Stimulated activated naive CD4-positive, alpha-beta T cell treated with Interleukin-2 at 50 U/mL for 16 hours (primary cell): ENCODE data around the gene SLC5A10.
"Not testable (repeated sequence)": the region's sequence is repeated elsewhere in the genome, so short reads cannot be mapped to it uniquely, and the experiment has no call there.

ENCODE experiments used
- DNase-seq: peaks from one replicate; lab custom pipeline; 2025; lab: John Stamatoyannopoulos, UW

Gene SLC5A10

DNA sequence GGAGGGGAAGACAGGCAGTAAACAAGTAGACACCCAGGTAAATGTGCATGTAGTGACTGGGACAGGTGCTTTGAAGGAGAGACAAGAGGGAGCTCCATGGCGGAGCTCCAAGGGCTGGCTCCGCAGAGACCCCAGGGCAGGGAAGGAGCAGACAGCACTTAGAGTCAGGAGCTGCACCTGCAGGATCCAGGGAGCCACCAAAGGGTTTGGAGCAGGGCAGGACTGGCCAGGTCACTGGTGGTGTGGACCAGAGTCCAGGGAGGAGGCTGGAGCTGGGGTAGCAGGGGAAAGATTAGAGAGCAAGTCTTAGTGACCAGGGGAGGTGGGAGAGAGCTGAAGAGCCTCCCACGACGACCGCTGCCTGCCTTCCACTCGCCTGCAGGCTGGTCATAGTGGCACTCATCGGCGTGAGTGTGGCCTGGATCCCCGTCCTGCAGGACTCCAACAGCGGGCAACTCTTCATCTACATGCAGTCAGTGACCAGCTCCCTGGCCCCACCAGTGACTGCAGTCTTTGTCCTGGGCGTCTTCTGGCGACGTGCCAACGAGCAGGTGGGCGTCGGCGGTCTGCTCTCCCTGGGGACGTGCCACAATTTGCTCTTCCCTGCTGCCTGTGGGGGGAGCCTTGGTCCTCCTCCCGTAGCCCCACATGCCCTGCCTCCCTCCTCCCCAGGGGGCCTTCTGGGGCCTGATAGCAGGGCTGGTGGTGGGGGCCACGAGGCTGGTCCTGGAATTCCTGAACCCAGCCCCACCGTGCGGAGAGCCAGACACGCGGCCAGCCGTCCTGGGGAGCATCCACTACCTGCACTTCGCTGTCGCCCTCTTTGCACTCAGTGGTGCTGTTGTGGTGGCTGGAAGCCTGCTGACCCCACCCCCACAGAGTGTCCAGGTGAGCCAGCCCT, 67.3 kb downstream of the SLC5A10 start:
- no peak for DNase-seq

DNA sequence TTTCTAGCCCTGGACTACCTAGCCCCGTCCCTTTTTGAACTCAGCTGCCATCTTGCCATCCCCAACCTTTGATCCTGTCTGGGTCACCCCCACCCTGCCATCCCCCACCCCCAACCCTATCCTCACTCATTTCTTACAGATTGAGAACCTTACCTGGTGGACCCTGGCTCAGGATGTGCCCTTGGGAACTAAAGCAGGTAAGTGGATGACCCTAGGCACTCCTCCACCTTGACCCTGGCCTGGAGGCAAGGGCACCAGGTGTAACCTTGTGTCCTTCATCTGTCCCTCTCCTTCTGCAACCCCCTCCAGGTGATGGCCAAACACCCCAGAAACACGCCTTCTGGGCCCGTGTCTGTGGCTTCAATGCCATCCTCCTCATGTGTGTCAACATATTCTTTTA, 68.1 kb downstream of the SLC5A10 start:
- no peak for DNase-seq

DNA sequence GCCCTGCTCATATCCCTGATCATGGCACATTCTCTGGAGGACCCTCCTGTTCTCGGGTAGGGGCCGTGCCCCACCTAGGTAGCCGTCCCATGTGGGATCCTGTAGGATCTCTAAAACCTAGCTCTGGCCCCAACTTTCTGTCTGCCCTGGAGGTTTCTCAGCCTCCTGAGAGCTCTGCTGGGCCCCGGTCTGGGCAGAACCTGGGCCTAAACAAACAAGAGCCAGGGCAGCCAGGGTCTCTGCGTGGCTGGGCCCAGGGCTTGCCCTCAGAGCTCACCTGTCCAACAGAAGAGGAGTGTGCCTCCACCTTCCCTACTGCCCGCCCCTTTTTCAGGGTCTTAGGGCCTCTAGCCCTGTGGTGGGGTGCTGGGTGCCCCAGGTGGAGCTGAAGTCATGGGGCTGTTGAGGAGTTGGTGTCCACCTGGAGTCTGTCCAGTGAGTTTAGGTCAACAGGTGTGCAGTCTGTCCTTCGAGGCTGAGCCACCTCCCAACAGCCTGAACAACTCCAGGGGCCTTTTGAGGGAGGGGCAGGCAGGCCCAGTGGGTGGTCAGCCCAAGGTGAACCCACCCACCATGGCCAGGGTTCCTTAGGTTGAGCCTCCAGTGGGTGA, 69.2 kb downstream of the SLC5A10 start:
- DNase-seq = not testable (repeated sequence)

DNA sequence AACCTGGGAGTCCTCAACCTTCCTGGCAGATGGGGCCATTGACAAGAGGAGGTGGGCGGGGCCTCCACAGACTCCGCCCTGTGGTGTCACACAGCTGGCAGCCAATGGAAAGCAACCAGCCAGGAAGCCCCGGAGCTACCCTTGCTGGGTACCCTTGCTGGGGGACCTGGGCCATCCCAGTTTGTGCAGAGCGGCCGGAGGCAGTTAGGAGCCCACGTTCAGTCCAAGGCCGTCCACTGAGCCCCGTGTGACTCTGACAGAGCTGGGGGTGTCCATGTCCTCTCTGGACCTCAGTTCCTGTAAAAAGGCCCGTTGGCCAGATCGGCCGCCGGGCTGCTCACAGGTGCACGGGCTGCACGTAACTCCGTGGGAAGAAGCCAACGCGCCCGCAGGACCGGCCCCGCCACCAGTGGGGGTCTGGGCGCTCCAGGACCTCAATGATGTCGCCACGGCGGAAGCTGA, 69.7 kb downstream of the SLC5A10 start:
- peak; percentile 5 for DNase-seq

DNA sequence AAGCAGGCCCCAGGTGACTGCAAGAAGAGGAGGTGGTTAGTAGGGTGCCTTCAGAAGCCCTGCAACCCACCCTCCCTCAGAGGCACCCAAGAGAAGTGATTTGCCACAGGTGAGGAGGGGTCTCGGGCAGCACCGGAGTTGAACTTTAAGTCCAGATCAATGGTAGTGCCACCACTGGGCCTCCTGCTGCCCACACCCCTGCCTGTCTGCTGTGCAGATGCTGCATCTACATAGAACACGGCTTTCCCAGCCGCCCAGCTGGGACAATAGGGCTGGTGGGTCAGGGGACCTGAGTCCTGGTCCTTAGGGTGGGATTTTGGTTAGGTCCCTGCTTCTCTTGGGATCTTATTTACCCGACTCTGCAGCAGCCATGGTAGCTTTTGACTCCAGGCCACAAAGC, 70.2 kb downstream of the SLC5A10 start:
- DNase-seq = no peak

DNA sequence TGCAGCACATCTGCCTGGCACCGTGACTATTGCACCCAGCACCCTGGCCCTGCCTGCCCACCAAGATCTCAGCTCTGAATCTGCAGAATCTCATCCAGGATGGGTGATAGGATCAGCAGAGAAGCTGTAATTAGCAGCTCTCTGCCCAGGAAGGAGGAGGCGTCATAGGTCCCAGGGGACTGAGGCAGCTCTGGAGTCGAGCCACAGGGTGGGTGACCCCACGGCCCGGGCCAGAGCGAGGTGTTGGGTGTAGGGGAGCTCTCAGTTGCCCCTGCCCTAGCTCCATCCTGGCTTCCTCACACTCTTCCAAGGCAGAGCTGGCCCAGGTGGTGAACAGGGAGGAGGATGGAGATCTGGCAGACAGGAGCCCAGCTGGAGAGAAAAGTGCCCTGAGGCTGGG, 70.8 kb downstream of the SLC5A10 start:
- DNase-seq = no peak

DNA sequence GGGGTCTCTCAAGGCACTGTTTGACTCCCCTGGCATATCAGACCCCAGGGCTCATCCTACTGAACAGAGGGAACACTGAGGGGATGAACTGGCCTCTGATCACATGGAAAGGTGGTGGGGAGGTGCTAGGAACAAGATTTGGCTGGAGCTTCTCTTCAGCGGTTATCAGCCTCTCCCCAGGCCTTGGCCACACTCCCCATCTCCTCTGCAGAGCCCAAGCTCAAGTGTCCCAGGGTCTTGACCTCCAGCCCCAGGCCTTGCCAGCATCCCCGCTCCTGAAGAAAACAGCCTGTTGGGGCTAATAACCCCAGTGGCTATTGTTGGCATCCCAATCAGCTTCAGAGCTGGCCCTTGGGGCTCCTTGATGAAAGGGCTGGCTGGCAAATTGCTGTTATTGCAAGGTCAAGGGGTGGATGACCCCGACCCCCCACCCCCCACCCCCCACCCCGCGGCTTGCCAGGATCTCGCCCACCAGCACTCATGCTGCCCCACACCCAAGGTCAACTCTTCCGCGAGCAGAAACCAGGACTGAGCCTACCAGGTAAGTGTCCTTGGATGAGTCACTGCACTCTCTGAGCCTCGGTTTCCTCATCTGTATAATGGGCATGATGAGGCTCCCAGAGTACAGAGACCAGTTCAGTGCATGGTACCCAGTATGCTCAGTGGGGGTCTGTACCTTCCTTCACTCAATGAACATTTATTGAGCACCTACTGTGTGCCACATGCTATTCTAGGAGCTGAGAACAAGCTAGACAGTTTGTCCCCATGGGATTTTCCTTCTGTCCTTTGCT, 71.4 kb downstream of the SLC5A10 start:
- DNase-seq = no peak

DNA sequence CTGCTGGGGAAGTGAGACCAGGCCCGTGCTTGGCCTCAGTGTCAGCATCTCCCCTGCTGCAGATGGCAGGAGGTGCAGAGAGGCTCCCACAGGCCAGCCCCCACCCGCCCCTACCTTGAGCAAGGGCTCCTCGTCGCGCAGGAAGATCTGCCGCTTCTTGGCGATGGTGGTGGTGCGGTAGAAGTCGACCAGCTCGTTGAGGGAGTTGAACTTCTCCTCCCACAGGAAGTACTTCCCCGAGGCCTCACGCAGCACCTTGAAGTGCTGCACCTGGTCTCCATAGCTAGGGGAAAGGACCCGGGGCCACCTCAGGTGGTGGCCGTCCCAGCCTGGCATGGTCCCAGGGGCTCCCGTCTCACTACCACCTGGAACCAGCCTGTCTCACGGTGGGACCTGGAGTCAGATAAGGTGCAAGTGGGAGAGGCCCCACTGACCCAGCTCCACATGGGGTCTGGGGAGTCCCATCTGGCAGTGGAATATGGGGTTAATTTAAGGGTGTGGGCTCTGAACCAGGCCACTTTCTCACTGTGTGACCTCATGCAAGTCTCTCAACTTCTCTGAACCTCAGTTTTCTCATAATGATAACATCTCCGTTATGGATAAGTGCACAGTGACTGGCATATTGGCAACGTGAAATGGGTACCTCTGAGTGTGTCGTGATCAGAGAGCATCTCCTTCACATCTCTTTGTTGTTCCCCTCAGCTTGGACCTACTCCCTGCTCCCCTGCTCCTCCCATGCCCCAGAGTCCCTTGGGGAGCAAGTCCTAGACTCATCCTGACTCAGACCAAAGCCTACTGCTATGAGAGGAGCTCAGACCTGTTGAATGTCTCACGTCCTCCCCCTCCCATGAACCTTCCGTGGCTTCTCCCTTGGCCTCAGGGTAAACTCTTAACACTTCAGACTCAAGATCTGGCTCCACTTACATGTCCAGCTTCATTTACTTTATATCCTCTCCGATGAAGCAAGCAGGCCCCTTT, 72.4 kb downstream of the SLC5A10 start:
- no peak for DNase-seq

DNA sequence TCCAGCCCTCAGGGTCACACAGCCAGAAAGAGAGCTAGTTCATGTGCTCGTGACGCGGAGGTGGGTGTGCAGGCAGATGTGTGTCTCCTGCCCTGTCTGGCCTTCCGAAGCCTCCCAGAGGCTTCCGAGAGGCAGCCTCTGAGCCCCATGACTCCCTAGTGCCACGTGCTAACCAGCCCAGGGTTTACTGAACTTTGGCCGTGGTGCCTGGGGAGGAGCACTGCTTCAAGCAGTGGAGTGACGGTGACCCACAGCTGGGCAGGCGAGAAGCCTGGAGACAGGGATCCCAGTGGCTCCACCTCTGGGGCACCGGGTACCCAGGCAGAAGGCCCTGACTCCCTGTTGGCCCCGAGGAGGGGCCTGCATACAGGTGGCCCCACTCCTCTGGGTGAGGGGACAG, 76.7 kb downstream of the SLC5A10 start:
- DNase-seq = not testable (repeated sequence)

DNA sequence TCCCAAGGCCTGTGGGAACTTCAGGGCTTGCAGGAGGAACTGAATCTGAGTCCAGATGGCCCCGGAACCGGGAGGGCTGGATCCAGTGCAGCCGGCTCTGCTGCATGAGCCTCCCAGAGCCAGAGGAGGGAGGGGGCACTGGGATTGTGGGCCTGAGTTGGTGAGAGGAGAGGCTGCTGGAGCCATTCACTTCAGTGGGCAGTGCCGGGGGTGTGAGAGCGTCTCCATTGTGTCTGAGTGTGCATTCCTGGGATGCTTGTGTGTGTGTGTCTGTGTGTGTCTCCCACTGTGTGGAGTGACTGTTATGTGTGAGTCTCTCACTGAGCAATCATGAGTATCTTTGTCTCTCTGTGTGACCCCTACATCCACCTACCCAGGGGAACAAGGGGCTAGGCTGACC, 77.8 kb downstream of the SLC5A10 start:
- DNase-seq = not testable (repeated sequence)

DNA sequence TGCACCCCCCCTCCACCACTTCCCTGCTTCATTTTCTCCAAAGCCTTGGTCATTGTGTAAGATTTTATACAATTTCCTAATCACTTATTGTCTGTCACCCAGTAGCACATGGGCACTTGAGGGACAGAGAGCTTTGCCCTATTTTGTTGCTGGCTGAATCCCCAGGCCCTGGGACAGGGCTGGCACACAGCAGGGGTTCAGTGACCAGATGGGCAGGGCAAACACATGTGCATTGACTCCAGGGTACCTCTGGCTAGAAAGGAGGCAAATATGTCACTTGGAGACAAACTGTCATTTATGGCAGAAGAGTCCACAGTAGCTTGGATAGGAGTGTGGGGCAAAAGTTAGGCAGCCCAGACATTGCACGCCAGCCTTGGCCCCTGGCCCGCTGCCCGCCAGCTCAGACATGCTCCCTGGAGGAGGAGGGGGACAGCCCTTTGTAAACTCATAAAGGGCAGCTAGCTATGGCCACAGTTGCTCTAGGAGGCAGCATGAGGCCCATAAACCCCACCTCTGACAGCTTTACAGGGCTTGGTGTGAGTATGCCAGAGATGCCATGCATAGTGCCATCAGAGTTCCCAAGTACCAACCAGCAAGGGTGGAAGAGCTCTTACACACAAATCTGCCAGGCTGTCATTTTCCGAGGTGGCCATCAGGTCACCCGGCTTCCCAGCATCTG, 78.9 kb downstream of the SLC5A10 start:
- not testable (repeated sequence) for DNase-seq

DNA sequence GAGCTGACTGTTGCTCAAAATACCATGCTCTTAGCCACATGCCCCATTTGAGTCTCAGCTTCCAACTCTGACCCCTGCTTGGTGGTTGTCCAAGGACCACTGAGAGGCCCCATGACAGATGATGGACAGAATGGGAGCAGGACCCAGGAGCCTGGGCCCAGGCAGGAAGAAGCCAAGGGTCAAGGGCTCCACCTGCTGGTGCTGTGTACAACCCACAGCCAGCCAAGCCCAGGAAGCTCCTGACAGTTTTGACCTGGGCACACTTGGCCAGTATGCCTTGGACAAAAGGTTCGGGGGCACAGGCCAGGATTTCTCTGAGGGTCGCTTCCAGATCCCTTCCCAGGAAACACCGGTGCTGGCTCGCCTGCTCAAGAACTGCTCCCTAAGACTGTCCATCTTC, 79.8 kb downstream of the SLC5A10 start:
- DNase-seq = not testable (repeated sequence)

DNA sequence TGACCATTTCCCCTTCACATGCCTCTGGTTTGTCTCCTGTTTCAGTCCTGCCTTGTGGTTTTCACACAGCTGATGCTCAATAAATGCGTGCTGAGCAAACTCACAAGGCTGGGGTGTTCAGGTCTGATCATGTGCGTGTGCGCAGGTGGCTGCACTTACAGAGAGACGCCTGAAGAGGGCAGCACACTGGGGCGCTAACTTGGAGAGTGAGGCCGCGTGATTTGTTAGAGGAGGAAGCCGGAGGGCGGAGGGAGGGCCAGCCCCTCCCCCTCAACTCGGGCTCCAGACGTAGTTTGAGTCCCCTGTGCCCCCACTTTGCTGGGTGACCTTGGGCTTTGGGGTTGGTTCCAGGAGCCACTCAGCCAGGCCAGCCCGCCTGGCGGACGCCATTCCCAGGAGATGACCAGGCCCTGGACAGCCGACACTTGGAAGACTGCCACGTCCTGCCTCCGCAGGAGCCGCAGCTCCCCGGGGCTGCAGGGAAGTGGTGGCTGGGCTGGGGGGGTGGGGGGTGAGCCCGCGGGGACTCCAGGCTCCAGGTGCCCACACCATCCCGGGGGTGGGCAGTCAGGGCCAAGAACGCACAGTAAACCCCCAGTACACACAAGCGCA, 80.5 kb downstream of the SLC5A10 start:
- DNase-seq = not testable (repeated sequence)

DNA sequence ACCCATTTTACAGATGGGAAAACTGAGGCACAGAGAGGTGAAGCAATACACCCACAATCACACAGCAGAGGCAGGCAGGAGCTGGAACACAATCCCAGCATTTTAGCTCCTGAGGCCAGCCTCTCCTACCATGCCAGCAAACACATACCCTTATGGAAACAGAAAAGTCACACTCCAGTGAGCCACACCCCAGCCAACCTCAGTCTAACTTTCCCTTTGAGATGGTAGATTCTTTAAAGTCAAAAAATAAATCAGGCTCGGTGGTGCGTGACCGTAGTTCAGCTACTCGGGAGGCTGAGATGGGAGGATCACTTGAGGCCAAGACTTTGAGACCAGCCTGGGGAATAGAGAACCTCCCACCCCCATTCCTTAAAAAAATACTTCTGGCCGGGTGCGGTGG, 84.2 kb downstream of the SLC5A10 start:
- DNase-seq = not testable (repeated sequence)

DNA sequence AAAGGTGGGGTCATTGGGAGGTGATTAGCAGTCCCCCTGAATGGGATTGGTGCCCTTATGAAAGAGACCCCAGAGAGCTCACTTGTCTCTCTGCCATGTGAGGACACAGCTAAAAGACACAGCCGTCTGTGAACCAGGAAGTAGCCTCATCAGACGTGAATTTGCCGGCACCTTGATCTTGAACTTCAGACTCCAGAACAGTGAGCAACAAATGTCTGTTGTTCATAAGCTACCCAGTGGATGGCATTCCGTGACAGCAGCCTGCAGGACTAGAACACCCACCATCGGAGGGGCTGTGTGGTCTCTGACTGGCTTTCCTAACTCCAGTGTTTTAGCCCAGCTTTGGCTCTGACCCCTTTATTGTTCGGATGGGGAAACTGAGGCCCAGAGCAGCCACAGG, 85.6 kb downstream of the SLC5A10 start:
- not testable (repeated sequence) for DNase-seq

DNA sequence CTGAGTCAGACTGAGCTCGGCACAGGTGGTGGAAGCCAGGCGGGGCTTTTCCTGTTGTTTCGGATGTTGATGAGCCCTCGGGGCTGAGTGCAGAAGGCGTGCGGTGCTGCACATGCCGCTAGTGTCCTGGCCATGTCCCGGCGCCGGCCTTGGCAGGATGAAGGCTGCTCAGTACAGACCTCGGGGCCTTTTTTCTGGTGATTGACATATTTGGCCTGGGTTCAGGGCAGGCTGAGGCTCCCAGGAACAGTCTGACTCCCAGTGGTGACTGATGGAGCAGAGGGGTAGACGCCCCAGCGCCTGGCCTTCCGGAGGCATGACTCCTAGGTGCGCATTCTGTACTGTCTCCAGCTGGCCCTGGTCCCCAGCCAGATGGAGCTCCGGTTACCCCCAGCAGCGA, 86.0 kb downstream of the SLC5A10 start:
- DNase-seq = not testable (repeated sequence)

DNA sequence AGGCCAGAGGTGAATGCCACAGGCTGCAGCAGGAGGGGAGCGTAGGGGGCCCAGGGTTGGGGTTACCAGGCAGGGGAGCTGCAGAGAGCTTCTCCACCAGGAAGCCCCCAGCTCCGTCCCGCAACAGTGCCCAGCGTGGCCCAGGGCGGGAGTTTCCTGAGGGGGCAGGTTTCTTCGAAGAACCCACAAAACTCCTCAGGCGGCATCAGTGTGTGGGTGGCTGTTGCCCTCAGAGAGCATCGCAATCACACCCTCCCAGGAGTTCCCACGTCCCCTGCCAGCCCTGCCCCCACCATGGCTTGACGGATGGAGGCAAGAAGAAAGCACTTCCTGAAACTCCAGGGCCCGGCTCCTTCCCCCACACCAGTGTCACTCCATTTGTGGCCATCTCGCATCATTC, 86.8 kb downstream of the SLC5A10 start:
- not testable (repeated sequence) for DNase-seq

DNA sequence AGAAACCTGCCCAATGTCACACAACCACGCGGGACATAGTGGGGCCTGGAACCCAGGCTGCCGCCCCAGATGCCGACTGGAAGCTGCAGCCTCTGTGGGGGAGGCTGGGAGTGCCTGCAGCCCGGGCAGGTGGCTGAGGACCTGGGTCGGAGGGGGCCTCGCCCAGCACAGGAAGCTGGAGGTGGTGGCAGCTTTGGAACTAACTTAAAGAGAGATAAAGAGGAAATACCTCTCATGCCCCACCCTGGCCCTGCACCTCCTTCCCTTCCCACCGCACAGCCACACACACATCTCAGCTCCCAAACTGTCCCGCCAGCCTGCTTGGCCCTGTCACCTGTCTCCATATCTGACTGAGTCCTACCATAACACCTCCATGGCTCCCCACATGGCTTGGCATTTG, 88.4 kb downstream of the SLC5A10 start:
- not testable (repeated sequence) for DNase-seq

DNA sequence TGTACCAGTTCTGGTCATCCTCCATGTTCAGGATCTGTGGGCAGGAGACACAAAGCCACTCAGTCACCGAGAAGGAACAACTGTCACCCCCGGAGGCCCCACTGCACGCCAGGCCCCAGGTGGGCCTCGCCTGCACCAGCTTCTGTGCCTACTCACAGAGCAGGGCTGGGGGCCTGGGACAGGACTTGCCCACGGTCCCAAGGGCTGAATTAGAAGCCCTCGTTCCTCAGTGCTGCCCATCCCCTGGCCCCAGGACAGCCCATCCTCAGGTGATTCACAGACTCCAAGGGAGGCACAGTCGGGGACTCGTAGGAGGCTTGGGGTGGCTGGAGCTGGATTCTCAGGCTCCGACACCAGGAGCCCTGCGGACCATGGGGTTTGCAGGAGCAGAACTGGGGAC, 89.9 kb downstream of the SLC5A10 start:
- DNase-seq = not testable (repeated sequence)

DNA sequence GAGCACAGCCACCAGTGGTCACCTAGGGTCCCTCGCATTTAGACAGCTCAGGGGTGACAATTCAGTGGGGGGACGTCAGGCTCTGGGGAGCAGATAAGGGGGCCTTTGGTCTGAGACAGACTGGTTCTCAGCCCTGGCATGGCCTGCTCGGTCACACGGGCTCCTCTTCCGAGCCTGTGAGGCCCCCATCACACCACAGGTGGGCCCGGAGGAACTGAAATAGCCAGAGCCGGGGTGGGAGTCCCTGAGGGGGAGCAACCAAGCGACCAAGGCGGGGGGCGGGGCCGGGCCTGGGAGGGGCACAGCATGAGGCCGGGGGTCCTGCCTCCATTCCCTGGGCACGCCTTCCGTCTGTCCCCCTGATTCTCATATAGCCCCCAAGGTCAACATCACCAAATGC, 90.4 kb downstream of the SLC5A10 start:
- not testable (repeated sequence) for DNase-seq
